Erythroblast (primary cell): ENCODE data around the gene NSD2.
"Not testable (repeated sequence)": the region's sequence is repeated elsewhere in the genome, so short reads cannot be mapped to it uniquely, and the experiment has no call there.

Experiments used
- GATA1 ChIP-seq: IDR thresholded peaks from 2 replicates; pipeline ENCODE4 v1.6.1; 2011; ENCODE audit warnings: low read depth, mild to moderate bottlenecking, control low read depth, low read length, moderate library complexity
- POLR2A ChIP-seq: IDR thresholded peaks from 2 replicates; pipeline ENCODE4 v1.6.1; 2011; ENCODE audit warnings: mild to moderate bottlenecking, low read length

GRCh38 chr4:1993718-1994516 lies 122.7 kb downstream of the NSD2 start:
- not testable (repeated sequence) for TF ChIP-seq POLR2A, GATA1
